ENCODE measurements around the gene GNG8. TPM values are rescaled to one million over a fixed set of nuclear protein-coding genes. Genes with fewer than 3 reads are reported as not detected.

The GNG8 gene
- total and polyA plus RNA-seq, 2 of the 13 experiments (the other 11 are each of a cell fraction or from before 2014, with no cell fraction given), result not detected

- TF ChIP-seq, protein P1, sequence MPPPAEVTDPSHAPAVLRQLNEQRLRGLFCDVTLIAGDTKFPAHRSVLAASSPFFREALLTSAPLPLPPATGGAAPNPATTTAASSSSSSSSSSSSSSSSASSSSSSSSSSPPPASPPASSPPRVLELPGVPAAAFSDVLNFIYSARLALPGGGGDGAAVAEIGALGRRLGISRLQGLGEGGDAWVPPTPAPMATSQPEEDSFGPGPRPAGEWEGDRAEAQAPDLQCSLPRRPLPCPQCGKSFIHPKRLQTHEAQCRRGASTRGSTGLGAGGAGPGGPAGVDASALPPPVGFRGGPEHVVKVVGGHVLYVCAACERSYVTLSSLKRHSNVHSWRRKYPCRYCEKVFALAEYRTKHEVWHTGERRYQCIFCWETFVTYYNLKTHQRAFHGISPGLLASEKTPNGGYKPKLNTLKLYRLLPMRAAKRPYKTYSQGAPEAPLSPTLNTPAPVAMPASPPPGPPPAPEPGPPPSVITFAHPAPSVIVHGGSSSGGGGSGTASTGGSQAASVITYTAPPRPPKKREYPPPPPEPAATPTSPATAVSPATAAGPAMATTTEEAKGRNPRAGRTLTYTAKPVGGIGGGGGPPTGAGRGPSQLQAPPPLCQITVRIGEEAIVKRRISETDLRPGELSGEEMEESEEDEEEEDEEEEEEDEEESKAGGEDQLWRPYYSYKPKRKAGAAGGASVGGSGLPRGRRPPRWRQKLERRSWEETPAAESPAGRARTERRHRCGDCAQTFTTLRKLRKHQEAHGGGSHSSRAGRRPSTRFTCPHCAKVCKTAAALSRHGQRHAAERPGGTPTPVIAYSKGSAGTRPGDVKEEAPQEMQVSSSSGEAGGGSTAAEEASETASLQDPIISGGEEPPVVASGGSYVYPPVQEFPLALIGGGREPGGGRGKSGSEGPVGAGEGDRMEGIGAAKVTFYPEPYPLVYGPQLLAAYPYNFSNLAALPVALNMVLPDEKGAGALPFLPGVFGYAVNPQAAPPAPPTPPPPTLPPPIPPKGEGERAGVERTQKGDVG (CRISPR knock-in tag; IDR thresholded peaks at IDR 0.05; ENCODE audit: borderline replicate concordance), result peak; percentile 3; the same call in 1 of the 2 replicates
- TF ChIP-seq, protein P2, sequence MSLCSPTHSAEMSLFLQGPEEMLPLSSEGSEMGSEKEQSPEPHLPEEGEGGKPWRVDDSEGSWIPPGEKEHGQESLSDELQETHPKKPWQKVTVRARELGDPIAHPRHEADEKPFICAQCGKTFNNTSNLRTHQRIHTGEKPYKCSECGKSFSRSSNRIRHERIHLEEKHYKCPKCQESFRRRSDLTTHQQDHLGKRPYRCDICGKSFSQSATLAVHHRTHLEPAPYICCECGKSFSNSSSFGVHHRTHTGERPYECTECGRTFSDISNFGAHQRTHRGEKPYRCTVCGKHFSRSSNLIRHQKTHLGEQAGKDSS (CRISPR knock-in tag; IDR thresholded peaks at IDR 0.05; ENCODE audit: borderline replicate concordance, low read depth), result no peak
- no peak for TF ChIP-seq FOXP1 (IDR thresholded peaks at IDR 0.05)
- TF ChIP-seq FOXP1 (CRISPR knock-in tag; IDR thresholded peaks at IDR 0.05), result no peak
- TF ChIP-seq, protein P3, sequence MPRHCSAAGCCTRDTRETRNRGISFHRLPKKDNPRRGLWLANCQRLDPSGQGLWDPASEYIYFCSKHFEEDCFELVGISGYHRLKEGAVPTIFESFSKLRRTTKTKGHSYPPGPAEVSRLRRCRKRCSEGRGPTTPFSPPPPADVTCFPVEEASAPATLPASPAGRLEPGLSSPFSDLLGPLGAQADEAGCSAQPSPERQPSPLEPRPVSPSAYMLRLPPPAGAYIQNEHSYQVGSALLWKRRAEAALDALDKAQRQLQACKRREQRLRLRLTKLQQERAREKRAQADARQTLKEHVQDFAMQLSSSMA (CRISPR knock-in tag; IDR thresholded peaks at IDR 0.05), result 0 out of 2 replicates have a peak, but pooled peaks have one; percentile 44
- no peak for TF ChIP-seq HOXD1 (CRISPR knock-in tag; IDR thresholded peaks at IDR 0.05)
- no peak for TF ChIP-seq ZNF674 (CRISPR knock-in tag; IDR thresholded peaks at IDR 0.05; ENCODE audit: low read depth)
- TF ChIP-seq RFX5 (IDR thresholded peaks at IDR 0.05; ENCODE audit: low read depth, low read length), result no peak
- no peak for TF ChIP-seq NR1H2 (CRISPR knock-in tag; IDR thresholded peaks at IDR 0.05; ENCODE audit: borderline replicate concordance, low read depth)
- no peak for TF ChIP-seq ZNF530 (CRISPR knock-in tag; IDR thresholded peaks at IDR 0.05; ENCODE audit: low read depth)
- TF ChIP-seq, protein P4, sequence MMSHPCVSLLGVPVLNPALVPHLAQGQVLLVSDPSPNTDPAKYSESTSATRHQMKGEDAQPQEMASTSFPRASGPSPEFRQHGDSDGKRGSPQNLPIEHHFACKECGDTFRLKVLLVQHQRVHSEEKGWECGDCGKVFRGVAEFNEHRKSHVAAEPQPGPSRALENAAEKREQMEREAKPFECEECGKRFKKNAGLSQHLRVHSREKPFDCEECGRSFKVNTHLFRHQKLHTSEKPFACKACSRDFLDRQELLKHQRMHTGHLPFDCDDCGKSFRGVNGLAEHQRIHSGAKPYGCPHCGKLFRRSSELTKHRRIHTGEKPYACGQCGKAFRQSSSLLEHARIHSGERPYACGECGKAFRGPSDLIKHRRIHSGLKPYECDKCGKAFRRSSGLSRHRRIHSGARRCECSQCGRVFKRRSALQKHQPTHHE (CRISPR knock-in tag; IDR thresholded peaks at IDR 0.05; ENCODE audit: borderline replicate concordance), result no peak
- TF ChIP-seq ZNF605 (CRISPR knock-in tag; IDR thresholded peaks at IDR 0.05), result peak; percentile 7; the same call in 1 of the 2 replicates
- no peak for TF ChIP-seq ATF1 (CRISPR knock-in tag; IDR thresholded peaks at IDR 0.05)
- TF ChIP-seq ZNF44 (CRISPR knock-in tag; IDR thresholded peaks at IDR 0.05), result 0 out of 2 replicates have a peak, but pooled peaks have one; percentile 34
- no peak for TF ChIP-seq SNAI1 (CRISPR knock-in tag; IDR thresholded peaks at IDR 0.05; ENCODE audit: borderline replicate concordance)
- TF ChIP-seq ZIK1 (CRISPR knock-in tag; IDR thresholded peaks at IDR 0.05; ENCODE audit: borderline replicate concordance, low read depth), result no peak
Measured at GRCh38 chr19:46599716-46600373, 36.2 kb downstream of the GNG8 start (continued).
